OCI-LY1 (cell line): Measurements from ENCODE around the gene SMAD3.

ENCODE experiments used
- H2AFZ ChIP-seq: fragments of 200-600 bp; sonication (generic), shearing (Covaris generic); 2 replicates; pipeline ENCODE4 v1.6.0; 2014; ENCODE audit warnings: antibody characterized with exemption, mild to moderate bottlenecking, low read length
- H3F3A ChIP-seq: fragments of 200-600 bp; sonication (generic), shearing (Covaris generic); 2 replicates; pipeline ENCODE4 v1.6.0; 2014; ENCODE audit warnings: mild to moderate bottlenecking, antibody characterized with exemption, low read length, moderate library complexity; ENCODE audit not compliant: insufficient read depth
- H3K27ac ChIP-seq: fragments of 200-600 bp; sonication (generic); 2 replicates; pipeline ENCODE4 v1.5.1; 2014; ENCODE audit warnings: low read length, mixed run types, mild to moderate bottlenecking, low read depth; ENCODE audit not compliant: poor library complexity, severe bottlenecking
- H3K27me3 ChIP-seq: fragments of 200-600 bp; sonication (generic); 2 replicates; pipeline ENCODE4 v1.6.0; 2014; ENCODE audit warnings: antibody characterized with exemption, mild to moderate bottlenecking, low read length, moderate library complexity; ENCODE audit not compliant: insufficient read depth
- H3K36me3 ChIP-seq: fragments of 200-600 bp; sonication (generic); 2 replicates; pipeline ENCODE4 v1.6.1; 2014; ENCODE audit warnings: mild to moderate bottlenecking, antibody characterized with exemption, low read length, moderate library complexity, mixed read lengths; ENCODE audit not compliant: insufficient read depth
- H3K4me1 ChIP-seq: fragments of 200-600 bp; sonication (generic); 2 replicates; pipeline ENCODE4 v1.5.1; 2014; ENCODE audit warnings: mild to moderate bottlenecking, low read length, moderate library complexity; ENCODE audit not compliant: insufficient read depth, severe bottlenecking
- H3K4me2 ChIP-seq: fragments of 200-600 bp; sonication (generic), shearing (Covaris generic); 2 replicates; pipeline ENCODE4 v1.6.1; 2014; ENCODE audit warnings: low read length
- H3K4me3 ChIP-seq: fragments of 200-600 bp; sonication (generic); 2 replicates; pipeline ENCODE4 v1.5.1; 2014; ENCODE audit warnings: low read length, low read depth, mild to moderate bottlenecking, mixed read lengths; ENCODE audit not compliant: poor library complexity, severe bottlenecking
- H3K79me2 ChIP-seq: fragments of 200-600 bp; shearing (Covaris generic); 2 replicates; pipeline ENCODE4 v1.6.1; 2016; ENCODE audit warnings: mixed run types, low read length, mixed read lengths; ENCODE audit not compliant: insufficient read depth
- H3K9ac ChIP-seq: fragments of 200-600 bp; sonication (generic), shearing (Covaris generic); 2 replicates; pipeline ENCODE4 v1.6.1; 2014; ENCODE audit warnings: mild to moderate bottlenecking, low read length, mixed read lengths
- H3K9me2 ChIP-seq: fragments of 200-600 bp; sonication (generic), shearing (Covaris generic); 2 replicates; pipeline ENCODE4 v1.6.1; 2014; ENCODE audit warnings: low read depth, mild to moderate bottlenecking, low read length, mixed read lengths
- H3K9me3 ChIP-seq: fragments of 200-600 bp; shearing (Covaris generic); 2 replicates; pipeline ENCODE4 v1.6.1; 2014; ENCODE audit warnings: low read length, mixed read lengths
- H4K20me1 ChIP-seq: fragments of 200-600 bp; sonication (generic), shearing (Covaris generic); 2 replicates; pipeline ENCODE4 v1.6.0; 2016; ENCODE audit warnings: mild to moderate bottlenecking, low read length; ENCODE audit not compliant: insufficient read depth
- CTCF ChIP-seq: fragments of 200-600 bp; sonication (generic), shearing (Covaris generic); IDR thresholded peaks from 2 replicates; pipeline ENCODE4 v1.5.1; 2017; ENCODE audit warnings: mild to moderate bottlenecking, antibody characterized with exemption, low read length, moderate library complexity, mixed read lengths
- EZH2 ChIP-seq: fragments of 200-600 bp; sonication (generic), shearing (Covaris generic); IDR thresholded peaks from 2 replicates; pipeline ENCODE4 v1.8.0; 2017; ENCODE audit warnings: borderline replicate concordance, mixed run types, mild to moderate bottlenecking, antibody characterized with exemption, low read length, moderate library complexity, mixed read lengths

The SMAD3 gene

DNA sequence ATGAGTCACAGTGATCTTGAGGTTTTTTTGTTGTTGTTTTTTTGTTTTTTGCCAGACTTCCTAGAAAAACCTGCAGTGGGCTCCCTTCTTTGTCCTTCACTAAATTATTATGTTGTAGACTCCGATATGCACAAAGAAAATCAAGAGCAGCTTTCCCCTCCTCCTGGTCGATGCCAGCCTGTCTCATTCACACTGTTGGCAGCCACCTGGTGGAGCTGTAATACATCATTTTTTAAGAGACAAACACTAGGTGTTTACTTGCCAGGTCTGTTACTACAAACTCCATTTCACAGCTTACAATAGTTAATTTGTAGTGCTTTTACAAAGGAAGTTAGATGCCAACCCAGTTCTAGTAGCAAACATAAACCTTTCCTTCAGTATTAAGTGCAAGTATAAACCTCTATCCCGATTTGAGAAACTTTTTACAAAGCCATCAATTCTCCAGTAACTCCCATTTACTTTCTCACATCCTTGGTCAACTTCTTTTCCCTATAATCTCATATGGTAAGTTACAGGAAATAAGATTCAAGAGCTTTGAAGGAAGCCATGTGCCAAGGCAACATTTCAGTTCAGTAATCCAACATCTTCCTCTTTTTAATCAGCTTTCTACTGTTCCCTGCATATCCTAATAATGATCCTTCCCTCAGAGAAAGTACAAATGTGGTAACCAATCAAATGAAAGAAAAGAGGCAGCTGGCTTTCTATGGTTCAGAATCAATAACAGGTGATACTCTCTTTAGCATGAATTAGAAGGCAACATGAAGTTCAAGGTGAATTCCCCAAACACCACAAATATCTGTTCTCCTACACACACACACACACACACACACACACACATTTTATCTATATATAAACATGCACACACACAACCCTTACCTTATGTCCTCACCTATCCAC is 175.1 kb downstream of the SMAD3 start:
- H3K4me3 ChIP-seq: no peak overlapping the region
- no peak overlapping the region for H3K9ac ChIP-seq
- H3K27me3 ChIP-seq: no peaks in the 10 kb centered on the region
- no peak for TF ChIP-seq EZH2
- peak; percentile 69 for TF ChIP-seq CTCF
- peak overlapping the region; percentile 64; the same call in 1 of the 2 replicates for H3K4me2 ChIP-seq
- no peaks in the 10 kb centered on the region for H3F3A ChIP-seq
- H3K79me2 ChIP-seq: peaks cover 58% of the 10 kb centered on the region
- no peaks in the 10 kb centered on the region for H3K9me3 ChIP-seq
- peak overlapping the region; percentile 44 for H3K27ac ChIP-seq
- H4K20me1 ChIP-seq: no peaks in the 10 kb centered on the region; the same call in 1 of the 2 replicates
- H3K36me3 ChIP-seq: peaks cover 11% of the 10 kb centered on the region
- H3K9me2 ChIP-seq: no peaks in the 10 kb centered on the region
- H2AFZ ChIP-seq: no peak overlapping the region
- H3K4me1 ChIP-seq: peaks cover 33% of the 10 kb centered on the region

DNA sequence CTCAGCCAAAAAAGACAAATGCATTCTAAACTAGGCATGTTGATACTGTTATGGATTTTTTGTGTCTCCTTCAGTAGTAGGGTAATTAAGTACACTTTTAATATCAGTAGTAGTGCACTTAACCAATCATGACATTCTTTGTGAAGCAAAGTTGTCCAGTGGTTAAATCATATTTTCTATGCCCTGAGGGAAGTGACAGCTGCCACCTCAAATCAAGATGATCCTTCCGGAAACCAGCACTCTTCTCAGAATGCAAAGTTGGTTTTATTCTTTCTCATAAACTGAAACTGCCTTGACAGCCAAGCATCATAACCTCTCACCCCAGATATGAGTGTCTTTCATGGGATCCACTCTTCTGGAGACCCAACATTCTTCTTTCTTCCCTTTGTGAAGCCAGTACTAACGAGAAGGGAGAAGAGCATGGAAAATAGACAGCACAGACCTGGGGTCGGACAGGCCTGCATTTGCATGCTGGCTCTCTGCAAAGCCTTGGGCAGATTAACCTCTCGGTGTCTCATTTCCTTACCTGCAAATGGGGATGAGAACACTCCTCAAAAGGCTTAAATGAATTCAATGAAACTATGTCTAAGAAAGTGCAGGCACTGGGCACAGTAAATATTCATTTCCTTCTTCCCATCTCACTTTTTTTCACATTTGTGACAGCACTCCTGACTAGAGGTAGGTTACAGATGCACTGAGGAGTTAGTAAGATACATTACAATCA is 175.9 kb downstream of the SMAD3 start:
- H2AFZ ChIP-seq: no peak overlapping the region
- H3K9me2 ChIP-seq: no peaks in the 10 kb centered on the region
- H3K27me3 ChIP-seq: no peaks in the 10 kb centered on the region
- 0 out of 2 replicates have a peak, but pooled peaks cover 4% of the 10 kb centered on the region for H3K9me3 ChIP-seq
- H3K27ac ChIP-seq: peak overlapping the region; percentile 44
- no peaks in the 10 kb centered on the region for H3F3A ChIP-seq
- H3K4me2 ChIP-seq: peak overlapping the region; percentile 64
- peaks cover 33% of the 10 kb centered on the region for H3K4me1 ChIP-seq
- peak overlapping the region; percentile 33 for H3K4me3 ChIP-seq
- peaks cover 17% of the 10 kb centered on the region for H3K36me3 ChIP-seq
- TF ChIP-seq CTCF (no peak), EZH2 (no peak)
- H3K9ac ChIP-seq: no peak overlapping the region
- peaks cover 58% of the 10 kb centered on the region for H3K79me2 ChIP-seq
- no peaks in the 10 kb centered on the region; the same call in 1 of the 2 replicates for H4K20me1 ChIP-seq

- no peak for TF ChIP-seq CTCF
- no peak for TF ChIP-seq EZH2
- no peak overlapping the region for H2AFZ ChIP-seq
- no peaks in the 10 kb centered on the region for H3K27me3 ChIP-seq
- no peak overlapping the region for H3K9ac ChIP-seq
- no peaks in the 10 kb centered on the region for H3F3A ChIP-seq
- peaks cover 10% of the 10 kb centered on the region; the same call in 1 of the 2 replicates for H3K9me3 ChIP-seq
- H3K79me2 ChIP-seq: peaks cover 59% of the 10 kb centered on the region
- H3K27ac ChIP-seq: no peak overlapping the region
- peaks cover 33% of the 10 kb centered on the region for H3K4me1 ChIP-seq
- no peak overlapping the region for H3K4me2 ChIP-seq
- no peaks in the 10 kb centered on the region for H3K9me2 ChIP-seq
- H3K36me3 ChIP-seq: peaks cover 30% of the 10 kb centered on the region
- no peaks in the 10 kb centered on the region; the same call in 1 of the 2 replicates for H4K20me1 ChIP-seq
- H3K4me3 ChIP-seq: no peak overlapping the region
These were observed 177.3 kb downstream of the SMAD3 start for GRCh38 chr15:67242708-67243111.
